GM20000 (cell line): ENCODE measurements around the gene AGFG2.

Experiments
- DNase-seq: peaks from one replicate; pipeline ENCODE4 v3.0.0; 2012; ENCODE audit warnings: low spot score
- CTCF ChIP-seq: IDR thresholded peaks from 2 replicates; pipeline ENCODE4 v1.5.1; 2012; ENCODE audit warnings: mild to moderate bottlenecking, control low read depth; ENCODE audit errors: extremely low read depth, missing control alignments

Gene AGFG2

GRCh38 chr7:100574362-100575205, 35.6 kb downstream of the AGFG2 start:
- no peak for DNase-seq
- TF ChIP-seq CTCF, result no peak

GRCh38 chr7:100575206-100575631, 36.2 kb downstream of the AGFG2 start:
- DNase-seq, result no peak
- TF ChIP-seq CTCF, result no peak

GRCh38 chr7:100575746-100576383, 36.9 kb downstream of the AGFG2 start:
- TF ChIP-seq CTCF, result no peak
- no peak for DNase-seq

GRCh38 chr7:100576384-100576993, 37.5 kb downstream of the AGFG2 start:
- no peak for TF ChIP-seq CTCF
- DNase-seq, result no peak

- no peak for DNase-seq
- no peak for TF ChIP-seq CTCF
These were observed 38.1 kb downstream of the AGFG2 start for GRCh38 chr7:100577103-100577502.

GRCh38 chr7:100577507-100577906, 38.5 kb downstream of the AGFG2 start:
- DNase-seq, result no peak
- no peak for TF ChIP-seq CTCF
